SHP77 (cell line): ENCODE results near the gene CPNE4.
A peak's percentile ranks its signal among the peaks of the same experiment; 100 is the strongest.

Source experiments
- DNase-seq, 2 experiments: peaks; one replicate each; lab custom pipeline; 2025; lab: John Stamatoyannopoulos, UW

The CPNE4 gene

GRCh38 chr3:131597816-131598215 is 437.0 kb downstream of the CPNE4 start:
- DNase-seq: no peak

DNA sequence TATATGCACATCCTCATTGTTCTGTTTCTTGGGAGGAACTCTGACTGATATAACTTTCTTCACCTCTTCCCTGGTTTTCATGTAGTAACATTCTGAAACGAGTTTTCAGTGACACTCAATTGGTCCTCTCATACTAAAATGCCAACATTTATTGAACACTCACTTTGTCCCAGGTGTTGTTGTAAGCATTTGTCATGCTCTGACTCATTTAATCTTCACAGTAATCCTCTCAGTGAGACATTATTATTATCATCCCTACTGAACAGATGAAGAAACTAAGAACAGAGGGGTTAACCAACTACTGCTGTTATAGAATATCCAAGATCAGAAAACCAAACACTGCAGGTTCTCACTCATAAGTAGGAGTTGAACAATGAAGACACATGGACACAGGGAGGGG is 437.9 kb downstream of the CPNE4 start:
- no peak for DNase-seq

GRCh38 chr3:131591394-131592014 is 443.3 kb downstream of the CPNE4 start:
- DNase-seq: no peak

- no peak for DNase-seq
Observed at GRCh38 chr3:131586277-131586676, 448.5 kb downstream of the CPNE4 start.

- no peak for DNase-seq
Observed at GRCh38 chr3:131582438-131582837, 452.4 kb downstream of the CPNE4 start.

DNA sequence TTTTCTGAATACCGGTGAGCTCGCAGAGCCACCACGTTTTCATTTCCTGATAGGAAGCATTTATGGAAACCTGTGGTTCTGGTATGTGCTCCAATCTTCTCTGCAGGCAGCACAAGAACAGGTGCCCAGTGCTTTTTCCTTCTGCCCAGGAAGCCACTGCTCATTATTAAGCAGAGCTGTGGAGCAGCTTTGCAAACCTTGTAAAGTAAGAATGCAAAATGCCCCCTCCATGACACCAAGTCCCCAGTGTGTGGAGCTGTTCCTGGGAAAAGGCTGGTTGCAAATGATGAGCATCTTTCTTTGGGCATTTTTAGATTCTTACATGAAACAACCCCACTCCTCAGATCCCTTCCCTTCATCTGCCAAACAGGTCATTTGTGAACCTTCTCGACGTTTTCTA is 466.4 kb downstream of the CPNE4 start:
- DNase-seq: no peak

- DNase-seq: no peak
Observed at GRCh38 chr3:131564812-131565211, 470.0 kb downstream of the CPNE4 start.

- DNase-seq: no peak
Observed at GRCh38 chr3:131561511-131561910, 473.3 kb downstream of the CPNE4 start.

GRCh38 chr3:131560795-131561194 is 474.0 kb downstream of the CPNE4 start:
- DNase-seq: no peak

GRCh38 chr3:131555456-131555855 is 479.4 kb downstream of the CPNE4 start:
- no peak for DNase-seq

DNA sequence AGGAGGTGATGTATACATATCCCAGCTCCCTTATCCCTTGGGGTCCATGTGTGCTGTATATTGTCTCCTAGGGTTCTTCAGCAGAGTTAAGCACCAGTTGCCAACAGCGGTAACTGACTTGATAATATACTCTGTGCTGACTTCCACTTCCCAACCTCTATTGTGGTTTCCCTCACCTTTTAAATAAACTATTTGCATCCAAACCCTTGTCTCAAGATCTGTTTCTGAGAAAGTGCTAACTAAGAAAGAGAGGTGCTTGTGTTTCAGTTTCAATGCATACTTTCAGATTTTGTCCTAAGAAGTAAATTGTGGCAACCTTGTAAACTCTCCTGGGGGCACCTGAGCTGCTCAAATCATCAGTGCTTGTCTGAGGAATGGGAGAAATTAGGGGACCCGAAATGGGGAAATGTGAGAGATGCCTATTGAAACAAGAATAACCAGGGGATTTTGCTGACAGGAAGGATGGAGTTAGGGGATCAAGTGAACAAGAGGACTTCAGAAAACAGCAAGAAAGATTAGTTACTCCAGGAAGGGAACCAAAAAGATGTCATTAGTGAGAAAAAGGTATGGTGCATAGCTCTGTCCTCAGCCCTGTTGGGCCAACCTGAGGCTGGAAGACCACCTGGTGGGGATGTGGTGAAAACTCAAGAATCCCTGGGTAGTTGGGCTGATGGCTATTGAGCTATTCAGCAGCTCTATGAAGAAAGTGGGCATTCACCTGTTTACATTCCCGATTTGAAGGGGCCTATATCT is 481.1 kb downstream of the CPNE4 start:
- no peak for DNase-seq

DNA sequence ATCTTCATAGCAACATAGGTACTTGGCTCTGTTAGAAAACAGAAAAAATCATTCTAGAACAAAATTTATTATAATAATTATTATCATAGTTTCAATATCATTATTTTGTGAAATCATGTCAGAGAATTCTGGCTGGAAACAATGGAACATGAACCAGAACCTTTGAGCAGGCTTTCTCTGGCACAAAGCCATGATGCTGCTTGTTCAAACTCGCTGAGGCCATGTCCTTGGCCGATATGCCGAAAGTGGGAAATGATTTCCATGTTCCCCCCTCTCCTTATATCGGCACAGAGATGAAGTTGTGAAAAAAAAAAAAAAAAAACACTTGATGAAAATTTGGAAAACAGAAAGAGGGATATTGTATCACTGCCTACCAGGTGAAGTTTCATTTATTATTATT is 483.1 kb downstream of the CPNE4 start:
- no peak for DNase-seq

- no peak for DNase-seq
Observed at GRCh38 chr3:131550562-131551465, 484.0 kb downstream of the CPNE4 start.

DNA sequence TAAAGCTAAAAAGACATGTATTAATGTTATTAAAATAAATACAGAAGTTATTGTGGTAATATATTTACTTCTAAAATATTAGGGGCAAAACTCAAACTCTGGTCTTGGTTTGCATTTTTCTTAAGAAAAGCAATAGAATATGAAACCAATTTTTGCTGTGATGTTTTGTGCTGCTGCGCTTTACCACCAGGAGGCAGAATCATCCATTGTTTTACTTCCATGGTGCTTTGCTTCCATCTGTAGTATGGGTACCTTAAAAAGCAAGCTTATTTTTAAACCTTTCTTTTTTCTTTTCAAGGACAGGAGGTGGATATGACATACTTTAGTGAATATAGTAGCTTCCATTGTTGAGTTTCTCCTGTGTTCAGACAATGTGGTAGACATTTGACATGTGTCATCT is 485.5 kb downstream of the CPNE4 start:
- DNase-seq: no peak

DNA sequence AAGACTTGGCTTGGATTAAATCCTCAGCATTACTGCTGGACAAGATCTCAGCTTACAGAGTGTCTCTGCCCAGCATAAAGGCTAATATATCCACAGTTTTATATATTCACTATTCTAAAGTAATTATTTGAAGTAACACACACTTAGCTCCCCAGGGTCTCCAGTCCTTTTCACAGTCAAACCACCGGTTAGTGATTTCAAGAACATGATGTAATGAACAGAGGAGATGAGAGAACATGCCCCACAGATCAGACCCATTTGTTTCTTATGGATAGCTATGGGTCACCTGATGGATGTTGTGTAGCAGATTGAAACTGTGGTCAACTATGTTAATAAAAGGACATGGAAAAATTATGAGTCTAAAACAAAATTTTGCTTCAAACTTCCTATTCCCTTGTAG is 487.2 kb downstream of the CPNE4 start:
- no peak for DNase-seq

DNA sequence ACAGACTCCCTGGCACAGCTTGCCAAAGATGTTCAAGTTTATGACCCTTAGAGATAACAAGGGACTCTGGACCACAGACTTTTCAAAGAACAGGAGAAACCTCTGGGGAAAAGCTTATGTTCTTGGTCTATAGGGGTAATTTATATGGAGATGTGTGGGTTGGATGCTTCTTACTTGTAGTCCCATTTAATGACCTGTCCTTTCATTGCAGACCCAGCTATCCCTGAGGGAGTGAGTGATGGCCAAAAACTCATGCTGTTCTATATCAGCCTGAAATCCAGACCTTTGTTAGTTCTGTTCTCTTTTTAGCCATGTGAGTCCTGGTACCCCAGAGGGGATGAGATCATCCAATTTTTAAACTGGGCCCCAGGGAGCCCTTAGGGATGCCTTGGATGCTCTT is 488.4 kb downstream of the CPNE4 start:
- DNase-seq: no peak

DNA sequence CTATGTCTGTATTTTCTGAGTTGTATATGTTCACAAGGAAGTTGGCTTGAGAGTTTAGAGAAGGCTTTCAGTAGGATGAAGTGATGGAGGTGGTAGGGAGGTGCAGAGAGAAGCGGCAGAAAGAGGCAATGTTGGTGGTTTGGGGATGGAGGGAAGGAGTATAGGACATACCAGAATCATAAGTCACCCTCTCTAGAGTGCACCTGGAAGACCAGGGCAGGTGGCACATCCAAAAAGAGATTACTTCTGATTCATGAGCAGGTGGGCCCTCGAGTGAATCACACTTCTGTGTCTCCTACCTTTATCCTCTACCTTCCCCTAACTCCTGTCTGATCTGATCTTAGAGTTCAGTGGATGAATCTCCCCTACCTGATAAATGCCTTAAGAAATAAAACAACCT is 490.3 kb downstream of the CPNE4 start:
- DNase-seq: no peak

DNA sequence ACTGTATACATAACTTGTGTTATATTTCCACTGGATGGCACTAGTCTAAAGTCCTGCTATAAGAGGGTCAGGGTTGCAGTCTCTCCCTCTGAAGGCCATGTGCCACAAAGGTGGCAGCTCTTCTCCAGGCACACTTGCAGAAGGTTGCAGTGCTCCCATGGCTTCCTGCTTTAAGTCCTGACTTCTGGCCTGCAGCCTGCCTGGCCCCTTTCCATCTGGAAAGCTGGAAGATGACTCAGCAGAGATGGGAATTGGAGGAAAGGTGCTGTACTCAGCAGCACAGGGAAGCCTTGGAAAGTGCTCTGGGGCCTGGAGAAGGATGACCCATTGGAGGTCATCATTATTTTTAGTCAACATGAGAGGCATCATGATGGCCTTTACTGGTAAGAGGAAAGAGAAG is 491.1 kb downstream of the CPNE4 start:
- DNase-seq: peak; percentile 4 to 14

- no peak for DNase-seq
Observed at GRCh38 chr3:131541288-131541687, 493.5 kb downstream of the CPNE4 start.

GRCh38 chr3:131540821-131541220 is 494.0 kb downstream of the CPNE4 start:
- no peak for DNase-seq

DNA sequence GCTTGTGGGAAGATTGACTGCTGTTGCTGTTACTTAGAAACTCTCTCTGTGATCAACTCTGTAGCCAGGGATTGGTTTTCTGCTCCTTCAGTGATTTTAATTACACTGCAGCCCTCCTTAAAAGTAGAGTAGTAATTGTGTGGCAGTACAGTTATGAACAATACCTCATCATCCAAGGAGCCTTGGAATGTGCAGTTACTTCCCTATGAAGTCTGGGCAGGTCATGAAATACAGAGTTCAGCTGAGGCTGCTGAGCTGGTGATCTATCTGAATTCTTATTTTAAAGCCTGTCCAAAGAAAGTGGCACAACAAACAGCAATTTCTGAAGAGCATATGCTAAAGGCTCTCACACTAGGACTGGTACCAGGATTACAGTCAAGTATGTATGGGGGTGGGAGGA is 494.7 kb downstream of the CPNE4 start:
- DNase-seq: no peak

GRCh38 chr3:131538968-131539367 is 495.8 kb downstream of the CPNE4 start:
- DNase-seq: no peak

DNA sequence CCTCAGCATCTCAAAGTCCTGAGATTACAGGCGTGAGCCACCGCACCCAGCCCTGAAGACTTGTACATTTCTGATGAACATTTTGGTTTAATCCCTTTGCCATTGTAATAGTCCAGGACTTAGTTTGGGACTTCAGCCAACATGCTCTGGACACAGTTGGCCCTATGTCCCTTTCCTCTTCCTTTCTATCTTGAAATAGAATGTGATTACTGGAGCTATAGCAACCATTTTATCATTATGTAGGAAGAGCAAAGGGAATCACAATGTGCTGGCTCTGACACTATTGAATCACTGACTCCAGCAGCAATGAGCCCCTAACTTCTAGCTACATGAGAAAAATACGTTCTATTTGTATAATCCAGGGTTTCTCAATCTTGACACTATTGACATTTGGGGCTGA is 497.3 kb downstream of the CPNE4 start:
- DNase-seq: no peak
